Activated CD4-positive, alpha-beta T cell treated with anti-CD3 and anti-CD28 coated beads, Interleukin-2, amount 50 U/mL, for 16 hours (primary cell): ENCODE results near the gene NOXO1.
A peak's percentile ranks its signal among the peaks of the same experiment; 100 is the strongest.
"Not testable (repeated sequence)": the region's sequence is repeated elsewhere in the genome, so short reads cannot be mapped to it uniquely, and the experiment has no call there.

Source experiments
- DNase-seq: peaks from one replicate; pipeline ENCODE4 v3.0.0-alpha.2; 2020

The NOXO1 gene

GRCh38 chr16:1977875-1978268 lies 3.4 kb downstream of the NOXO1 start:
- no peak for DNase-seq

- DNase-seq, result no peak
These were observed 4.1 kb downstream of the NOXO1 start for GRCh38 chr16:1976951-1977874.

GRCh38 chr16:1976216-1976520 lies 5.1 kb downstream of the NOXO1 start:
- DNase-seq, result no peak

GRCh38 chr16:1975432-1976215 lies 5.6 kb downstream of the NOXO1 start:
- DNase-seq, result no peak

GRCh38 chr16:1974157-1975070 lies 6.9 kb downstream of the NOXO1 start:
- DNase-seq, result no peak

GRCh38 chr16:1973461-1974156 lies 7.7 kb downstream of the NOXO1 start:
- no peak for DNase-seq

GRCh38 chr16:1972490-1972877 lies 8.8 kb downstream of the NOXO1 start:
- no peak for DNase-seq

- DNase-seq, result peak; percentile 98
These were observed 9.3 kb downstream of the NOXO1 start, which contains the start of gene TBL3 for GRCh38 chr16:1971796-1972489. Gene TBL3, plus strand, starts transcription at chr16:1972053. Its CDS starts 112 bp downstream, at chr16:1972165.

- DNase-seq, result no peak
These were observed 12.9 kb downstream of the NOXO1 start for GRCh38 chr16:1968146-1968953.

- no peak for DNase-seq
These were observed 14.8 kb downstream of the NOXO1 start, which contains the start of gene RNF151 for GRCh38 chr16:1966460-1966859. Gene RNF151, plus strand, starts transcription at chr16:1966856. Its CDS starts 26 bp downstream, at chr16:1966882.

- DNase-seq, result peak; percentile 24
These were observed 15.8 kb downstream of the NOXO1 start for GRCh38 chr16:1965396-1966001.

- DNase-seq, result peak; percentile 99
These were observed 16.5 kb downstream of the NOXO1 start, which contains the start of gene RPS2 for GRCh38 chr16:1964506-1965395. Gene RPS2, minus strand, starts transcription at chr16:1964826. Its CDS starts 201 bp downstream, at chr16:1964625.

- peak; percentile 54 for DNase-seq
These were observed 17.3 kb downstream of the NOXO1 start for GRCh38 chr16:1963806-1964505.

- not testable (repeated sequence) for DNase-seq
These were observed 18.8 kb downstream of the NOXO1 start for GRCh38 chr16:1962161-1963153.

- DNase-seq, result peak; percentile 61
These were observed 19.6 kb downstream of the NOXO1 start for GRCh38 chr16:1961651-1962067.

GRCh38 chr16:1960665-1961630 lies 20.3 kb downstream of the NOXO1 start:
- DNase-seq, result peak; percentile 74
